ENCODE measurements around the gene CCDC61. TPM values are rescaled to one million over a fixed set of nuclear protein-coding genes. Genes with fewer than 3 reads are reported as not detected.

The CCDC61 gene
- total RNA-seq = 12.4 and 13.8 TPM in 2 replicates
- long read RNA-seq = 0 reads

GRCh38 chr19:45994998-45995714 is at the start of gene CCDC61:
TSS of gene CCDC61 (plus strand) at chr19:45995467. CDS start at chr19:46003019, 7,552 bp downstream.
- DNase-seq (ENCODE audit: extremely low spot score, unreplicated experiment) = peak; percentile 98
- Mint-ChIP-seq H3K4me1 (ENCODE audit: unreplicated experiment) (peaks cover 19% of the 10 kb centered on the region), H3K9me3 (ENCODE audit: unreplicated experiment) (no peaks in the 10 kb centered on the region), H3K36me3 (ENCODE audit: unreplicated experiment) (no peaks in the 10 kb centered on the region), H3K27me3 (ENCODE audit: unreplicated experiment) (peaks cover 13% of the 10 kb centered on the region), H3K4me3 (ENCODE audit: unreplicated experiment) (no peak within 1 kb of the TSS), H3K27ac (ENCODE audit: unreplicated experiment) (no peak within 1 kb of the TSS)
- no peak for TF ChIP-seq CTCF (IDR thresholded peaks at IDR 0.05)

- Mint-ChIP-seq H3K4me3 (ENCODE audit: unreplicated experiment) (no peak overlapping the region), H3K4me1 (ENCODE audit: unreplicated experiment) (peaks cover 4% of the 10 kb centered on the region), H3K36me3 (ENCODE audit: unreplicated experiment) (no peaks in the 10 kb centered on the region), H3K27me3 (ENCODE audit: unreplicated experiment) (peaks cover 15% of the 10 kb centered on the region), H3K27ac (ENCODE audit: unreplicated experiment) (no peak overlapping the region), H3K9me3 (ENCODE audit: unreplicated experiment) (no peaks in the 10 kb centered on the region)
- TF ChIP-seq CTCF (IDR thresholded peaks at IDR 0.05) = no peak
- DNase-seq (ENCODE audit: extremely low spot score, unreplicated experiment) = no peak
These were observed 47.3 kb upstream of the CCDC61 start for GRCh38 chr19:45947926-45948325.

DNA sequence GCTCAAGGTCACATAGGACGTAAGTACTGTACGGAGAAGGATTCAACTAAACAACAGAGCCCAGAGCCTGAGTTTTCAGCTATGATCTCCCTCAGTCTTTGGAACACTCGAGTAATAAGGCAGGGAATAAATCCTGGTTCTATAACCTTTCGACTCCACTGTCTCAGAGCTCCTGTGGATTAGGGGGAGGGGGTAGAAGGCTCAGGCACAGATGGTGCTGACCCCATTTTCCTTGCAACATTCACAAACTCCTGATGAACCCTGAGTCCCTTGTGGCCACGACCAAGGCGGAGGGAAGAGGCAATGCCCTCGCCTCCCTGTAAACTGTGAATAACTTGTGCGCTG is 43.0 kb upstream of the CCDC61 start:
- H3K27ac Mint-ChIP-seq (ENCODE audit: unreplicated experiment) = no peak overlapping the region
- TF ChIP-seq CTCF (IDR thresholded peaks at IDR 0.05) = no peak
- no peak for DNase-seq (ENCODE audit: extremely low spot score, unreplicated experiment)
- peaks cover 9% of the 10 kb centered on the region for H3K4me1 Mint-ChIP-seq (ENCODE audit: unreplicated experiment)
- peaks cover 16% of the 10 kb centered on the region for H3K27me3 Mint-ChIP-seq (ENCODE audit: unreplicated experiment)
- no peaks in the 10 kb centered on the region for H3K36me3 Mint-ChIP-seq (ENCODE audit: unreplicated experiment)
- H3K4me3 Mint-ChIP-seq (ENCODE audit: unreplicated experiment) = peak overlapping the region; percentile 45
- no peaks in the 10 kb centered on the region for H3K9me3 Mint-ChIP-seq (ENCODE audit: unreplicated experiment)

- Mint-ChIP-seq H3K4me1 (ENCODE audit: unreplicated experiment) (peaks cover 9% of the 10 kb centered on the region), H3K27me3 (ENCODE audit: unreplicated experiment) (peaks cover 16% of the 10 kb centered on the region), H3K4me3 (ENCODE audit: unreplicated experiment) (peak overlapping the region; percentile 45), H3K27ac (ENCODE audit: unreplicated experiment) (no peak overlapping the region), H3K36me3 (ENCODE audit: unreplicated experiment) (no peaks in the 10 kb centered on the region), H3K9me3 (ENCODE audit: unreplicated experiment) (no peaks in the 10 kb centered on the region)
- no peak for TF ChIP-seq CTCF (IDR thresholded peaks at IDR 0.05)
- DNase-seq (ENCODE audit: extremely low spot score, unreplicated experiment) = no peak
These were observed 42.4 kb upstream of the CCDC61 start for GRCh38 chr19:45952686-45953505.

DNA sequence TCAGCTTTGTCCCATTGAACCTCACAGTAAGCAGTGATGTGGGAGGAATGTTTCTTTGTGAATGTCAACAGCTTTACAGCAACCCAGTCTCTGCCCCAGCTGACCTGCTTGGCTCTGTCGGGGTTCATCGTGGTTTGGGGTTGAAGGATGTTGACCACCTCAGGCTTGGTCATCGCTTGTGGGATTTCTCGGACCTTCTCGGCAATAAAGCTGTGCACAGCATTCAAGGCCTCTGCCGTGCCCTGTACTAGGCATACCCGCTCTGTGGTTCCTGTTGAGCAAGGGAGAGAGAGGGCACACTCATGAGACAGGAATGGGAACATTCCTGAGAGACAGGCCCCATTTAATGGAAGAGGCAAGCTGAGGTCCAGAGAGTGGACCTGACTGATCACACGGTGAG is 41.6 kb upstream of the CCDC61 start:
- no peak for DNase-seq (ENCODE audit: extremely low spot score, unreplicated experiment)
- peaks cover 20% of the 10 kb centered on the region for H3K27me3 Mint-ChIP-seq (ENCODE audit: unreplicated experiment)
- no peaks in the 10 kb centered on the region for H3K36me3 Mint-ChIP-seq (ENCODE audit: unreplicated experiment)
- H3K27ac Mint-ChIP-seq (ENCODE audit: unreplicated experiment) = no peak overlapping the region
- TF ChIP-seq CTCF (IDR thresholded peaks at IDR 0.05) = no peak
- H3K4me1 Mint-ChIP-seq (ENCODE audit: unreplicated experiment) = peaks cover 9% of the 10 kb centered on the region
- no peak overlapping the region for H3K4me3 Mint-ChIP-seq (ENCODE audit: unreplicated experiment)
- no peaks in the 10 kb centered on the region for H3K9me3 Mint-ChIP-seq (ENCODE audit: unreplicated experiment)
